HFFc6 (cell line): ENCODE measurements around the gene STARD4. TPM values are rescaled to one million over a fixed set of nuclear protein-coding genes. Genes with fewer than 3 reads are reported as not detected.

Experiments
- DNase-seq: peaks from one replicate; pipeline ENCODE4 v3.0.0-alpha.2; 2018
- H3K27ac Mint-ChIP-seq: 2 replicates; pipeline ENCODE4 v1.8.0; 2020; ENCODE audit warnings: mild to moderate bottlenecking, mixed read lengths
- H3K27me3 Mint-ChIP-seq: 2 replicates; pipeline ENCODE4 v1.8.0; 2021; ENCODE audit warnings: mild to moderate bottlenecking, moderate library complexity, mixed read lengths; ENCODE audit not compliant: insufficient read depth
- H3K36me3 Mint-ChIP-seq: 2 replicates; pipeline ENCODE4 v1.8.0; 2021; ENCODE audit warnings: low read depth, mixed read lengths
- H3K4me1 Mint-ChIP-seq: 2 replicates; pipeline ENCODE4 v1.8.0; 2020; ENCODE audit warnings: low read depth, mixed read lengths
- H3K4me3 Mint-ChIP-seq: 2 replicates; pipeline ENCODE4 v1.8.0; 2020; ENCODE audit warnings: mild to moderate bottlenecking, moderate library complexity, mixed read lengths
- H3K9me3 Mint-ChIP-seq: 2 replicates; pipeline ENCODE4 v1.8.0; 2020; ENCODE audit warnings: mild to moderate bottlenecking, mixed read lengths
- CTCF ChIP-seq: fragments of 200-600 bp; sonication (generic); IDR thresholded peaks from 2 replicates; pipeline ENCODE4 v1.5.0; 2021; ENCODE audit warnings: antibody characterized with exemption, mild to moderate bottlenecking
- total RNA-seq, 6 experiments: library from RNA; stranded (reverse); fragmentation: NEBNext Ultra II Directional; extraction: Animal tissue kit (Norgen Biotek cat#: 25700); gene quantifications; 2 replicates in 1 of 6; 3 replicates in 5 of 6; pipeline ENCODE4 v1.2.3, GENCODE V29; 2021

Gene STARD4
- total RNA-seq, 6 experiments from 2014 or later = 18.0 to 26.4 (median 24.4) TPM

DNA sequence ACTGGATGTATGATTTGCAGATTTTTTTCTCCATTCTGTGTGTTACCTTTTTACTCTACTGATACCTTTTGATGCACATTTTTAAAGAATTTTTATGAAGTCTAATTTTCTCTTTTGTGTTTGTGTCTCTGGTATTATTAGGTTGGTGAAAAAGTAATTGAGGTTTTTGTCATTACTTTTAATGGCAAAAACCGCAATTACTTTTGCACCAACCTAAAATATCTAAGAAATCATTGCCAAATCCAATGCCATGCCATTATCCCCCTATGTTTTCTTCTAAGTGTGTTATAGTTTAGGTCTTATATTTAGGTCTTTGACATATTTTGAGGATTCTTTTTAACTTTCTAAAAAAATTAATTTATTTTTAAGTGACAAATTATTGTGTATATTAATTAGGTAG lies 43.4 kb upstream of the STARD4 start:
- H3K9me3 Mint-ChIP-seq = no peaks in the 10 kb centered on the region
- DNase-seq = no peak
- peaks cover 11% of the 10 kb centered on the region; the same call in 1 of the 2 replicates for H3K36me3 Mint-ChIP-seq
- H3K27me3 Mint-ChIP-seq = peaks cover 2% of the 10 kb centered on the region; the same call in 1 of the 2 replicates
- no peak overlapping the region for H3K27ac Mint-ChIP-seq
- peaks cover 14% of the 10 kb centered on the region for H3K4me1 Mint-ChIP-seq
- no peak for TF ChIP-seq CTCF
- no peak overlapping the region for H3K4me3 Mint-ChIP-seq

GRCh38 chr5:111553868-111554267 lies 41.5 kb upstream of the STARD4 start:
- Mint-ChIP-seq H3K27me3 (peaks cover 2% of the 10 kb centered on the region; the same call in 1 of the 2 replicates), H3K4me3 (no peak overlapping the region), H3K36me3 (0 out of 2 replicates have a peak, but pooled peaks cover 6% of the 10 kb centered on the region), H3K4me1 (peaks cover 27% of the 10 kb centered on the region), H3K27ac (no peak overlapping the region), H3K9me3 (no peaks in the 10 kb centered on the region)
- TF ChIP-seq CTCF = no peak
- no peak for DNase-seq

- Mint-ChIP-seq H3K27ac (no peak overlapping the region), H3K4me3 (no peak overlapping the region)
- TF ChIP-seq CTCF = no peak
Measured at GRCh38 chr5:111552896-111553295, 40.6 kb upstream of the STARD4 start.

DNA sequence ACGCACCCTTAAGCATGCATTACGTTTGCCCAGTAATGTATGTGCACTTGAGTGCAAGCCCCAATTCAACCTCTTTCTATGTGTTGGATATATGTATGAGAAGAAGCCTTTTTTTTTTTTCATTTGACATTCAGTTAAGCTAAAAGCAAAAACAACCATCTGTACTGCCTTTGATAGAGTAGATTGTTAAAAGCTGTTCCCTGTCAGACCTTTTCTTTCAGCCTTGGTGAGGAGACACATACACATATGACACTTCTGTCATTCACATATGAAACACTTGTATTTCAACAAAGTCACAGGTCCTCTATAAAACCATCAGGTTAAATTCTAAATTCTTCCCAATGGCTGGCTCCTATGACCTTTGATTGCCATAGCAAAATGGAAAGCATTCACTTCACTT lies 40.2 kb upstream of the STARD4 start:
- H3K4me1 Mint-ChIP-seq = peaks cover 36% of the 10 kb centered on the region

More at GRCh38 chr5:111552896-111553295, 40.6 kb upstream of the STARD4 start:
- Mint-ChIP-seq H3K4me1 (peaks cover 36% of the 10 kb centered on the region), H3K27me3 (peaks cover 2% of the 10 kb centered on the region; the same call in 1 of the 2 replicates), H3K36me3 (0 out of 2 replicates have a peak, but pooled peaks cover 6% of the 10 kb centered on the region), H3K9me3 (no peaks in the 10 kb centered on the region)
- DNase-seq = no peak

GRCh38 chr5:111551569-111552275 lies 39.4 kb upstream of the STARD4 start:
- peak overlapping the region; percentile 16 for H3K27ac Mint-ChIP-seq

More for the DNA sequence above, 40.2 kb upstream of the STARD4 start:
- TF ChIP-seq CTCF = no peak
- no peak overlapping the region for H3K4me3 Mint-ChIP-seq
- 0 out of 2 replicates have a peak, but pooled peaks cover 6% of the 10 kb centered on the region for H3K36me3 Mint-ChIP-seq
- no peaks in the 10 kb centered on the region for H3K9me3 Mint-ChIP-seq
- H3K27ac Mint-ChIP-seq = no peak overlapping the region
- DNase-seq = no peak
- H3K27me3 Mint-ChIP-seq = peaks cover 2% of the 10 kb centered on the region; the same call in 1 of the 2 replicates

More at GRCh38 chr5:111551569-111552275, 39.4 kb upstream of the STARD4 start:
- peaks cover 2% of the 10 kb centered on the region; the same call in 1 of the 2 replicates for H3K27me3 Mint-ChIP-seq
- TF ChIP-seq CTCF = no peak
- H3K9me3 Mint-ChIP-seq = no peaks in the 10 kb centered on the region
- no peak for DNase-seq
- H3K4me1 Mint-ChIP-seq = peaks cover 36% of the 10 kb centered on the region
- 0 out of 2 replicates have a peak, but pooled peaks cover 6% of the 10 kb centered on the region for H3K36me3 Mint-ChIP-seq
- no peak overlapping the region for H3K4me3 Mint-ChIP-seq
